ENCODE results near the gene IRS2. TPM values are rescaled to one million over a fixed set of nuclear protein-coding genes. Genes with fewer than 3 reads are reported as not detected.

The IRS2 gene
- total and polyA plus RNA-seq, 8 donors, result 4.9 to 15.8 (median 7.7) TPM

- intact Hi-C loops (cut with DNase I), result no loop called here
- DNase-seq (no peak), ATAC-seq (no peak)
- Histone ChIP-seq H3K4me3 (no peak overlapping the region), H3K27ac (no peak overlapping the region), H3K9me3 (no peaks in the 10 kb centered on the region), H3K27me3 (no peaks in the 10 kb centered on the region), H3K4me1 (peaks cover 0 to 12% of the 10 kb centered on the region in 2 donors), H3K36me3 (no peaks in the 10 kb centered on the region)
- no peak for TF ChIP-seq CTCF (IDR thresholded peaks at IDR 0.05)
Observed at GRCh38 chr13:109762791-109763190, 23.6 kb downstream of the IRS2 start.

GRCh38 chr13:109761695-109762094 is 24.7 kb downstream of the IRS2 start:
- intact Hi-C loops (cut with DNase I), result no loop called here
- DNase-seq (no peak), ATAC-seq (no peak)
- Histone ChIP-seq H3K36me3 (no peaks in the 10 kb centered on the region), H3K27me3 (no peaks in the 10 kb centered on the region), H3K4me3 (no peak overlapping the region), H3K9me3 (no peaks in the 10 kb centered on the region), H3K27ac (no peak overlapping the region), H3K4me1 (peaks cover 0 to 17% of the 10 kb centered on the region in 2 donors)
- no peak for TF ChIP-seq CTCF (IDR thresholded peaks at IDR 0.05)

- TF ChIP-seq CTCF (IDR thresholded peaks at IDR 0.05), result no peak
- intact Hi-C loops (cut with DNase I), result no loop called here
- peaks cover 0 to 3% of the 10 kb centered on the region in 2 donors for H3K36me3 ChIP-seq
- no peak overlapping the region for H3K27ac ChIP-seq
- H3K9me3 ChIP-seq, result no peaks in the 10 kb centered on the region
- H3K4me3 ChIP-seq, result no peak overlapping the region
- peaks cover 0 to 20% of the 10 kb centered on the region in 2 donors for H3K4me1 ChIP-seq
- H3K27me3 ChIP-seq, result no peaks in the 10 kb centered on the region
- ATAC-seq (no peak), DNase-seq (no peak)
Observed at GRCh38 chr13:109760951-109761350, 25.4 kb downstream of the IRS2 start.

GRCh38 chr13:109760402-109760801 is 26.0 kb downstream of the IRS2 start:
- no peak for DNase-seq
- H3K9me3 ChIP-seq, result no peaks in the 10 kb centered on the region
- H3K4me3 ChIP-seq, result no peak overlapping the region
- no peak overlapping the region for H3K27ac ChIP-seq
- ATAC-seq, result no peak
- H3K36me3 ChIP-seq, result peaks cover 0 to 9% of the 10 kb centered on the region in 2 donors
- TF ChIP-seq CTCF (IDR thresholded peaks at IDR 0.05), result no peak
- intact Hi-C loops (cut with DNase I), result no loop called here
- H3K27me3 ChIP-seq, result no peaks in the 10 kb centered on the region
- H3K4me1 ChIP-seq, result peaks cover 0 to 20% of the 10 kb centered on the region in 2 donors

GRCh38 chr13:109759609-109760008 is 26.8 kb downstream of the IRS2 start:
- intact Hi-C loops (cut with DNase I), result no loop called here

More at GRCh38 chr13:109759609-109760008, 26.8 kb downstream of the IRS2 start:
- DNase-seq, result no peak
- H3K4me3 ChIP-seq, result no peak overlapping the region
- peaks cover 0 to 17% of the 10 kb centered on the region in 2 donors for H3K36me3 ChIP-seq
- no peaks in the 10 kb centered on the region for H3K27me3 ChIP-seq
- H3K27ac ChIP-seq, result no peak overlapping the region
- H3K9me3 ChIP-seq, result no peaks in the 10 kb centered on the region
- ATAC-seq, result no peak
- H3K4me1 ChIP-seq, result peaks cover 0 to 20% of the 10 kb centered on the region in 2 donors
- TF ChIP-seq CTCF (IDR thresholded peaks at IDR 0.05), result no peak

All from left lung (tissue), 10 donors.